HL-60 (cell line): ENCODE results near the gene GLIS1.

ENCODE experiments used
- GABPA ChIP-seq: IDR thresholded peaks from 2 replicates; pipeline ENCODE4 v1.6.1; 2012; ENCODE audit warnings: low read depth
- POLR2AphosphoS5 ChIP-seq: IDR thresholded peaks from 2 replicates; pipeline ENCODE4 v1.6.1; 2012; ENCODE audit warnings: low read depth
- SPI1 ChIP-seq: IDR thresholded peaks from 2 replicates; pipeline ENCODE4 v1.6.1; 2012; ENCODE audit warnings: low read depth, mild to moderate bottlenecking, borderline replicate concordance
- TF ChIP-seq, protein P1 (sequence below): IDR thresholded peaks from one replicate; pipeline ENCODE4 v1.5.1; 2011; ENCODE audit warnings: low read length, control low read depth, inconsistent platforms; ENCODE audit not compliant: insufficient read depth
- TF ChIP-seq, protein P2 (sequence below): IDR thresholded peaks from 2 replicates; pipeline ENCODE4 v1.6.1; 2012; ENCODE audit warnings: low read depth; ENCODE audit not compliant: insufficient replicate concordance

DNA sequence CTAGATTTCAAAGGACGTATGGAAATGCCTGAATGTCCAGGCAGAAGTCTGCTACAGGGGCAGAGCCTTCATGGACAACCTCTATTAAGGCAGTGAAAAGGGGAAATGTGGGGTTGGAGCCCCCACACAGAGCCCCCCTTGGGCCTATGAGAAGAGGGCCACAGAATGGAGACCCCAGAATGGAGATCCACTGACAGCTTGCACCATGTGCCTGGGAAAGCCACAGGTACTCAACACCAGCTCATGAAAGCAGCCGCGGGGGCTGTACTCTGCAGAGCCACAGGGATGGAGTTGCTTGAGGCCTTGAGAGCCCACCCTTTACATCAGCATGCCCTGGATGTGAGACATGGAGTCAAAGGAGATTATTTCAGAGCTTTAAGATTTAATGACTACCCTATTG lies 171.1 kb downstream of the GLIS1 start:
- TF ChIP-seq, protein P1, sequence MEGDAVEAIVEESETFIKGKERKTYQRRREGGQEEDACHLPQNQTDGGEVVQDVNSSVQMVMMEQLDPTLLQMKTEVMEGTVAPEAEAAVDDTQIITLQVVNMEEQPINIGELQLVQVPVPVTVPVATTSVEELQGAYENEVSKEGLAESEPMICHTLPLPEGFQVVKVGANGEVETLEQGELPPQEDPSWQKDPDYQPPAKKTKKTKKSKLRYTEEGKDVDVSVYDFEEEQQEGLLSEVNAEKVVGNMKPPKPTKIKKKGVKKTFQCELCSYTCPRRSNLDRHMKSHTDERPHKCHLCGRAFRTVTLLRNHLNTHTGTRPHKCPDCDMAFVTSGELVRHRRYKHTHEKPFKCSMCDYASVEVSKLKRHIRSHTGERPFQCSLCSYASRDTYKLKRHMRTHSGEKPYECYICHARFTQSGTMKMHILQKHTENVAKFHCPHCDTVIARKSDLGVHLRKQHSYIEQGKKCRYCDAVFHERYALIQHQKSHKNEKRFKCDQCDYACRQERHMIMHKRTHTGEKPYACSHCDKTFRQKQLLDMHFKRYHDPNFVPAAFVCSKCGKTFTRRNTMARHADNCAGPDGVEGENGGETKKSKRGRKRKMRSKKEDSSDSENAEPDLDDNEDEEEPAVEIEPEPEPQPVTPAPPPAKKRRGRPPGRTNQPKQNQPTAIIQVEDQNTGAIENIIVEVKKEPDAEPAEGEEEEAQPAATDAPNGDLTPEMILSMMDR = no peak
- TF ChIP-seq, protein P2, sequence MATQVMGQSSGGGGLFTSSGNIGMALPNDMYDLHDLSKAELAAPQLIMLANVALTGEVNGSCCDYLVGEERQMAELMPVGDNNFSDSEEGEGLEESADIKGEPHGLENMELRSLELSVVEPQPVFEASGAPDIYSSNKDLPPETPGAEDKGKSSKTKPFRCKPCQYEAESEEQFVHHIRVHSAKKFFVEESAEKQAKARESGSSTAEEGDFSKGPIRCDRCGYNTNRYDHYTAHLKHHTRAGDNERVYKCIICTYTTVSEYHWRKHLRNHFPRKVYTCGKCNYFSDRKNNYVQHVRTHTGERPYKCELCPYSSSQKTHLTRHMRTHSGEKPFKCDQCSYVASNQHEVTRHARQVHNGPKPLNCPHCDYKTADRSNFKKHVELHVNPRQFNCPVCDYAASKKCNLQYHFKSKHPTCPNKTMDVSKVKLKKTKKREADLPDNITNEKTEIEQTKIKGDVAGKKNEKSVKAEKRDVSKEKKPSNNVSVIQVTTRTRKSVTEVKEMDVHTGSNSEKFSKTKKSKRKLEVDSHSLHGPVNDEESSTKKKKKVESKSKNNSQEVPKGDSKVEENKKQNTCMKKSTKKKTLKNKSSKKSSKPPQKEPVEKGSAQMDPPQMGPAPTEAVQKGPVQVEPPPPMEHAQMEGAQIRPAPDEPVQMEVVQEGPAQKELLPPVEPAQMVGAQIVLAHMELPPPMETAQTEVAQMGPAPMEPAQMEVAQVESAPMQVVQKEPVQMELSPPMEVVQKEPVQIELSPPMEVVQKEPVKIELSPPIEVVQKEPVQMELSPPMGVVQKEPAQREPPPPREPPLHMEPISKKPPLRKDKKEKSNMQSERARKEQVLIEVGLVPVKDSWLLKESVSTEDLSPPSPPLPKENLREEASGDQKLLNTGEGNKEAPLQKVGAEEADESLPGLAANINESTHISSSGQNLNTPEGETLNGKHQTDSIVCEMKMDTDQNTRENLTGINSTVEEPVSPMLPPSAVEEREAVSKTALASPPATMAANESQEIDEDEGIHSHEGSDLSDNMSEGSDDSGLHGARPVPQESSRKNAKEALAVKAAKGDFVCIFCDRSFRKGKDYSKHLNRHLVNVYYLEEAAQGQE = no peak
- no peak for TF ChIP-seq POLR2AphosphoS5
- no peak for TF ChIP-seq GABPA
- no peak for TF ChIP-seq SPI1
